GM23338 (cell line): ENCODE results near the gene SSTR1.

Source experiments
- CREB1 ChIP-seq: fragments of 250-450 bp; sonication (Bioruptor Pico); IDR thresholded peaks from 2 replicates; pipeline ENCODE4 v1.5.0; 2020; ENCODE audit warnings: low read depth, mild to moderate bottlenecking, moderate library complexity
- EZH2 ChIP-seq: fragments of 200-600 bp; sonication (generic); IDR thresholded peaks from one replicate; pipeline ENCODE4 v1.8.0; 2017; ENCODE audit warnings: antibody characterized with exemption, mild to moderate bottlenecking, low read depth; ENCODE audit not compliant: unreplicated experiment
- EZH2phosphoT487 ChIP-seq: fragments of 200-600 bp; sonication (generic); IDR thresholded peaks from one replicate; pipeline ENCODE4 v1.8.1; 2018; ENCODE audit warnings: antibody characterized with exemption; ENCODE audit not compliant: unreplicated experiment
- POLR2AphosphoS5 ChIP-seq: IDR thresholded peaks from 2 replicates; pipeline ENCODE4 v1.6.1; 2016; ENCODE audit warnings: antibody characterized with exemption, low read depth
- TF ChIP-seq, protein P1 (sequence below), 2 experiments: fragments of 200-600 bp in 1 of 2; sonication (generic) in 1 of 2; conservative IDR thresholded peaks; 2 replicates each; pipeline versions ENCODE4 v1.5.1 to v1.6.1; 2016 to 2017; ENCODE audit warnings: antibody characterized with exemption in 2 of 2, low read depth in 2 of 2, mild to moderate bottlenecking in 2 of 2, moderate library complexity in 1 of 2
- TF ChIP-seq, protein P2 (sequence below): IDR thresholded peaks from one replicate; pipeline ENCODE4 v1.6.1; 2018; ENCODE audit warnings: antibody characterized with exemption; ENCODE audit not compliant: unreplicated experiment

DNA sequence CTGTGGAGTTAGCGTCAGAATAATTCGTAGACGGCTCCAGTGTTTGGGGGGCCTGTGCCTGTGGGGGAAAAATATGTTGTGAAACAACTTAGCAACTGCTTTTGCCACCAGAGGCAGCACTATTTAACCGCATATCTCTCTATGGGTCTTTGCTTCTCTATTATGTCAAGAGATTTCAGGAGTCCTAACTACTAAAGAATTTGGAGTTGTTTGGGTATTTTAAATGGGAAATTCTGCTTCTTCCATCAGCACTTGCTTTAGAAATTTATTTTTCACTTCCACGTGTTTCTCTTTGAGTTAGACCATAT lies 48.8 kb downstream of the SSTR1 start:
- TF ChIP-seq EZH2 (no peak), POLR2AphosphoS5 (no peak), EZH2phosphoT487 (no peak), CREB1 (CRISPR knock-in tag) (no peak)
- TF ChIP-seq, protein P1, sequence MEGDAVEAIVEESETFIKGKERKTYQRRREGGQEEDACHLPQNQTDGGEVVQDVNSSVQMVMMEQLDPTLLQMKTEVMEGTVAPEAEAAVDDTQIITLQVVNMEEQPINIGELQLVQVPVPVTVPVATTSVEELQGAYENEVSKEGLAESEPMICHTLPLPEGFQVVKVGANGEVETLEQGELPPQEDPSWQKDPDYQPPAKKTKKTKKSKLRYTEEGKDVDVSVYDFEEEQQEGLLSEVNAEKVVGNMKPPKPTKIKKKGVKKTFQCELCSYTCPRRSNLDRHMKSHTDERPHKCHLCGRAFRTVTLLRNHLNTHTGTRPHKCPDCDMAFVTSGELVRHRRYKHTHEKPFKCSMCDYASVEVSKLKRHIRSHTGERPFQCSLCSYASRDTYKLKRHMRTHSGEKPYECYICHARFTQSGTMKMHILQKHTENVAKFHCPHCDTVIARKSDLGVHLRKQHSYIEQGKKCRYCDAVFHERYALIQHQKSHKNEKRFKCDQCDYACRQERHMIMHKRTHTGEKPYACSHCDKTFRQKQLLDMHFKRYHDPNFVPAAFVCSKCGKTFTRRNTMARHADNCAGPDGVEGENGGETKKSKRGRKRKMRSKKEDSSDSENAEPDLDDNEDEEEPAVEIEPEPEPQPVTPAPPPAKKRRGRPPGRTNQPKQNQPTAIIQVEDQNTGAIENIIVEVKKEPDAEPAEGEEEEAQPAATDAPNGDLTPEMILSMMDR (conservative IDR thresholded peaks at IDR 0.05; ENCODE audit: low read depth in 2 of 2), result peak; percentile 33 to 49
- TF ChIP-seq, protein P2, sequence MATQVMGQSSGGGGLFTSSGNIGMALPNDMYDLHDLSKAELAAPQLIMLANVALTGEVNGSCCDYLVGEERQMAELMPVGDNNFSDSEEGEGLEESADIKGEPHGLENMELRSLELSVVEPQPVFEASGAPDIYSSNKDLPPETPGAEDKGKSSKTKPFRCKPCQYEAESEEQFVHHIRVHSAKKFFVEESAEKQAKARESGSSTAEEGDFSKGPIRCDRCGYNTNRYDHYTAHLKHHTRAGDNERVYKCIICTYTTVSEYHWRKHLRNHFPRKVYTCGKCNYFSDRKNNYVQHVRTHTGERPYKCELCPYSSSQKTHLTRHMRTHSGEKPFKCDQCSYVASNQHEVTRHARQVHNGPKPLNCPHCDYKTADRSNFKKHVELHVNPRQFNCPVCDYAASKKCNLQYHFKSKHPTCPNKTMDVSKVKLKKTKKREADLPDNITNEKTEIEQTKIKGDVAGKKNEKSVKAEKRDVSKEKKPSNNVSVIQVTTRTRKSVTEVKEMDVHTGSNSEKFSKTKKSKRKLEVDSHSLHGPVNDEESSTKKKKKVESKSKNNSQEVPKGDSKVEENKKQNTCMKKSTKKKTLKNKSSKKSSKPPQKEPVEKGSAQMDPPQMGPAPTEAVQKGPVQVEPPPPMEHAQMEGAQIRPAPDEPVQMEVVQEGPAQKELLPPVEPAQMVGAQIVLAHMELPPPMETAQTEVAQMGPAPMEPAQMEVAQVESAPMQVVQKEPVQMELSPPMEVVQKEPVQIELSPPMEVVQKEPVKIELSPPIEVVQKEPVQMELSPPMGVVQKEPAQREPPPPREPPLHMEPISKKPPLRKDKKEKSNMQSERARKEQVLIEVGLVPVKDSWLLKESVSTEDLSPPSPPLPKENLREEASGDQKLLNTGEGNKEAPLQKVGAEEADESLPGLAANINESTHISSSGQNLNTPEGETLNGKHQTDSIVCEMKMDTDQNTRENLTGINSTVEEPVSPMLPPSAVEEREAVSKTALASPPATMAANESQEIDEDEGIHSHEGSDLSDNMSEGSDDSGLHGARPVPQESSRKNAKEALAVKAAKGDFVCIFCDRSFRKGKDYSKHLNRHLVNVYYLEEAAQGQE, result no peak
